IMR-90 (cell line): ENCODE data around the gene C6orf136. TPM values are rescaled to one million over a fixed set of nuclear protein-coding genes. Genes with fewer than 3 reads are reported as not detected.

Source experiments
- ATAC-seq: fragments of 200-7000 bp; cut with Tn5 transposase; 2 replicates; pipeline ENCODE4 v1.9.1; 2020; ENCODE audit warnings: low read depth, mild to moderate bottlenecking, moderate library complexity
- BruUV-seq: library from RNA; stranded (reverse); fragments of 400-500 nt; replicated peaks from 2 replicates; lab custom pipeline; 2021; lab: Mats Ljungman, UMichigan
- CTCF ChIA-PET: fragments of 300-600 bp; formaldehyde crosslinking; extraction: SDS; loops from one replicate; lab custom pipeline; 2021; ENCODE audit warnings: antibody characterized with exemption; lab: Yijun Ruan, JAX
- POLR2A ChIA-PET: fragments of 300-600 bp; sonication (Branson Sonifier 250); formaldehyde crosslinking; loops from one replicate; lab custom pipeline; 2022; ENCODE audit warnings: antibody characterized with exemption; ENCODE audit not compliant: unreplicated experiment; lab: Charles Lee
- DNase-seq: peaks from one replicate; pipeline ENCODE4 v3.0.0; 2013
- H2AFZ ChIP-seq: replicated peaks from 2 replicates; pipeline ENCODE3; 2013; ENCODE audit warnings: low read length, mild to moderate bottlenecking; ENCODE audit not compliant: poor library complexity
- H2AK5ac ChIP-seq: 2 replicates; pipeline ENCODE4 v1.6.1; 2013; ENCODE audit warnings: low read depth, low read length, inconsistent platforms
- H2AK9ac ChIP-seq: replicated peaks from 2 replicates; pipeline ENCODE3; 2013; ENCODE audit warnings: mild to moderate bottlenecking, low read depth, low read length, moderate library complexity; ENCODE audit not compliant: poor library complexity
- H2BK120ac ChIP-seq: 2 replicates; pipeline ENCODE4 v1.6.1; 2013; ENCODE audit warnings: low read depth, low read length, inconsistent platforms
- H2BK15ac ChIP-seq: 3 replicates; pipeline ENCODE4 v1.6.1; 2013; ENCODE audit warnings: low read depth, low read length, inconsistent platforms
- H2BK20ac ChIP-seq: 2 replicates; pipeline ENCODE4 v1.6.1; 2013; ENCODE audit warnings: low read depth, mild to moderate bottlenecking, inconsistent platforms, low read length, moderate library complexity
- H2BK5ac ChIP-seq: 2 replicates; pipeline ENCODE4 v1.6.1; 2013; ENCODE audit warnings: mild to moderate bottlenecking, low read depth, low read length, inconsistent platforms; ENCODE audit not compliant: poor library complexity, severe bottlenecking
- H3K14ac ChIP-seq: replicated peaks from 2 replicates; pipeline ENCODE4 v1.6.1; 2013; ENCODE audit warnings: low read depth, low read length, inconsistent platforms
- H3K18ac ChIP-seq: 2 replicates; pipeline ENCODE4 v1.6.1; 2013; ENCODE audit warnings: low read depth, low read length, control low read depth
- H3K23ac ChIP-seq: 2 replicates; pipeline ENCODE4 v1.6.1; 2013; ENCODE audit warnings: low read depth, low read length, inconsistent platforms
- H3K27ac ChIP-seq: 2 replicates; pipeline ENCODE4 v1.5.1; 2013; ENCODE audit warnings: mild to moderate bottlenecking, control low read depth, low read length; ENCODE audit not compliant: insufficient read depth
- H3K27me3 ChIP-seq: 2 replicates; pipeline ENCODE4 v1.6.1; 2013; ENCODE audit warnings: low read length; ENCODE audit not compliant: control insufficient read depth, insufficient read depth
- H3K36me3 ChIP-seq: 2 replicates; pipeline ENCODE4 v1.6.1; 2013; ENCODE audit warnings: low read length, mixed read lengths; ENCODE audit not compliant: control insufficient read depth, insufficient read depth
- H3K4ac ChIP-seq: 2 replicates; pipeline ENCODE4 v1.6.1; 2013; ENCODE audit warnings: low read depth, low read length, inconsistent platforms
- H3K4me1 ChIP-seq: 2 replicates; pipeline ENCODE4 v1.6.1; 2013; ENCODE audit warnings: low read length, mixed read lengths; ENCODE audit not compliant: control insufficient read depth, insufficient read depth
- H3K4me2 ChIP-seq: 2 replicates; pipeline ENCODE4 v1.6.1; 2013; ENCODE audit warnings: low read depth, mild to moderate bottlenecking, control low read depth, low read length, moderate library complexity
- H3K4me3 ChIP-seq: 2 replicates; pipeline ENCODE4 v1.5.1; 2013; ENCODE audit warnings: low read depth, mild to moderate bottlenecking, control low read depth, low read length, moderate library complexity; ENCODE audit not compliant: insufficient read depth
- H3K56ac ChIP-seq: 2 replicates; pipeline ENCODE4 v1.6.1; 2013; ENCODE audit warnings: low read length, inconsistent platforms; ENCODE audit not compliant: insufficient read depth; ENCODE audit errors: extremely low read depth
- H3K79me1 ChIP-seq, 2 experiments: 2 replicates each; pipeline ENCODE4 v1.6.1; 2013; ENCODE audit warnings: low read length in 2 of 2, inconsistent platforms in 1 of 2, low read depth in 1 of 2
- H3K9ac ChIP-seq: 2 replicates; pipeline ENCODE4 v1.6.1; 2013; ENCODE audit warnings: low read depth, low read length, control low read depth
- H3K9me1 ChIP-seq: 2 replicates; pipeline ENCODE4 v1.6.1; 2013; ENCODE audit warnings: low read length, inconsistent platforms; ENCODE audit not compliant: insufficient read depth
- H3K9me3 ChIP-seq: 2 replicates; pipeline ENCODE4 v1.6.1; 2013; ENCODE audit warnings: low read length; ENCODE audit not compliant: control insufficient read depth, insufficient read depth
- H4K20me1 ChIP-seq: 2 replicates; pipeline ENCODE4 v1.6.1; 2013; ENCODE audit warnings: low read length, inconsistent platforms; ENCODE audit not compliant: insufficient read depth
- H4K5ac ChIP-seq: 2 replicates; pipeline ENCODE4 v1.6.1; 2013; ENCODE audit warnings: mild to moderate bottlenecking, low read depth, low read length, control low read depth
- H4K8ac ChIP-seq, 2 experiments: 2 replicates each; pipeline ENCODE4 v1.6.1; 2013; ENCODE audit warnings: low read depth in 2 of 2, low read length in 2 of 2, control low read depth in 1 of 2, inconsistent platforms in 1 of 2
- H4K91ac ChIP-seq: 2 replicates; pipeline ENCODE4 v1.6.1; 2013; ENCODE audit warnings: low read depth, low read length, inconsistent platforms; ENCODE audit not compliant: insufficient read depth
- BHLHE40 ChIP-seq: fragments of 150-350 bp; IDR thresholded peaks from 2 replicates; pipeline ENCODE4 v1.6.1; 2016; ENCODE audit warnings: mild to moderate bottlenecking, low read depth, low read length
- CEBPB ChIP-seq: IDR thresholded peaks from 2 replicates; pipeline ENCODE4 v1.6.1; 2012; ENCODE audit warnings: low read depth, low read length, improper control_type of control experiment
- CHD1 ChIP-seq: IDR thresholded peaks from 2 replicates; pipeline ENCODE4 v1.6.1; 2012; ENCODE audit warnings: low read depth, low read length, improper control_type of control experiment
- CTCF ChIP-seq: conservative IDR thresholded peaks from 2 replicates; pipeline ENCODE4 v1.5.1; 2012; ENCODE audit warnings: mild to moderate bottlenecking, low read depth, low read length, improper control_type of control experiment
- ELK1 ChIP-seq: fragments of 150-350 bp; IDR thresholded peaks from 2 replicates; pipeline ENCODE4 v1.6.1; 2016; ENCODE audit warnings: low read depth, mild to moderate bottlenecking, low read length, moderate library complexity, borderline replicate concordance
- MAFK ChIP-seq: IDR thresholded peaks from 2 replicates; pipeline ENCODE4 v1.6.1; 2012; ENCODE audit warnings: low read depth, low read length, improper control_type of control experiment
- MAZ ChIP-seq: IDR thresholded peaks from 2 replicates; pipeline ENCODE4 v1.6.1; 2012; ENCODE audit warnings: low read depth, mild to moderate bottlenecking, low read length, improper control_type of control experiment, moderate library complexity, borderline replicate concordance
- MXI1 ChIP-seq: IDR thresholded peaks from 2 replicates; pipeline ENCODE4 v1.6.1; 2012; ENCODE audit warnings: low read depth, mild to moderate bottlenecking, low read length, moderate library complexity, borderline replicate concordance
- NFE2L2 ChIP-seq: fragments of 150-350 bp; IDR thresholded peaks from 2 replicates; pipeline ENCODE4 v1.6.1; 2016; ENCODE audit warnings: low read depth, mild to moderate bottlenecking, low read length
- POLR2A ChIP-seq: IDR thresholded peaks from 2 replicates; pipeline ENCODE4 v1.6.1; 2012; ENCODE audit warnings: mild to moderate bottlenecking, low read depth, low read length
- RAD21 ChIP-seq: IDR thresholded peaks from 2 replicates; pipeline ENCODE4 v1.6.1; 2012; ENCODE audit warnings: low read length, improper control_type of control experiment
- RFX5 ChIP-seq: IDR thresholded peaks from 2 replicates; pipeline ENCODE4 v1.8.0; 2012; ENCODE audit warnings: low read depth, mild to moderate bottlenecking, low read length, moderate library complexity
- SMC3 ChIP-seq: fragments of 150-350 bp; IDR thresholded peaks from 2 replicates; pipeline ENCODE4 v1.6.1; 2016; ENCODE audit warnings: low read depth, mild to moderate bottlenecking, antibody characterized with exemption, low read length, moderate library complexity
- USF2 ChIP-seq: fragments of 150-350 bp; IDR thresholded peaks from 2 replicates; pipeline ENCODE4 v1.6.1; 2017; ENCODE audit warnings: mild to moderate bottlenecking, antibody characterized with exemption, low read length, low read depth
- WGBS, 2 experiments: methylation state at CpG; one replicate each; pipeline versions ENCODE4 v1.1.5 to v1.1.7; 2013; ENCODE audit warnings: missing lambda C conversion rate in 2 of 2; ENCODE audit not compliant: insufficient read length in 1 of 2; ENCODE audit errors: extremely low coverage in 2 of 2; 5-methylcytosine and 5-hydroxymethylcytosine counted together
- dilution Hi-C: fragments of 300-500 bp; cut with HindIII; formaldehyde crosslinking; loops from one replicate; pipeline ENCODE4 v1.14.3; 2018; ENCODE audit warnings: low sequenced_read_pairs; ENCODE audit not compliant: unreplicated experiment
- in situ Hi-C: fragments of 300-500 bp; cut with MboI; formaldehyde crosslinking; loops from 3 replicates; pipeline ENCODE4 v1.14.3; 2019; ENCODE audit warnings: low sequenced_read_pairs, inconsistent platforms, mixed read lengths
- intact Hi-C: fragments of 100-400 bp; cut with micrococcal nuclease; formaldehyde crosslinking; loops from 2 replicates; pipeline ENCODE4 v1.10.0; 2022
- polyA plus RNA-seq, 3 experiments: library from polyadenylated mRNA; depleted of rRNA; stranded (reverse); fragments of >200 nt; gene quantifications; 2 replicates each; pipeline ENCODE4 v1.2.3, GENCODE V29; 2012; ENCODE audit warnings: low replicate concordance in 1 of 3
- total RNA-seq: library from RNA; depleted of rRNA; stranded (reverse); fragments of >200 nt; gene quantifications from 2 replicates; pipeline ENCODE4 v1.2.3, GENCODE V29; 2012

C6orf136 gene
- total and polyA plus RNA-seq, 2 of the 4 experiments (the other 2 are of a cell fraction): 1.1 to 11.7 TPM

DNA sequence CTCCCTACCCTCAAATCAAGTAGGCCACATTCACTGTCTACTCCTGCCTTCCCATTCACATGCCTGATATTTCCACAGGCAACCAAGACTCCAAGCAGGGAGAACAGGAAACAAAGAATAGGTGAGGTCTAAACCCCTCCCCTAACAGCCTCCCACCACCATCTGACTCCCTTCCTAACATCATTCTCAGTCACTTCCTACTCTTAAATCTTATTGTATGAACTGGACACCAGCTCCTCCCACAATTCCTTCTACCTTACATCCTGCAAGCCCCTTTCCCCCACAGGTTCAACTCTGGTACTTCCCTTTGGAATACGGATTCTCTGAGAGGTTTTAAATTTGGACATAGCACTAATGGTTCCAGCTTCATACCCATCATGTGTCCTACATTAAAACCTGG lies 944 bp upstream of the C6orf136 start:
- intact Hi-C loops: no loop called here
- H3K4me2 ChIP-seq: no peak overlapping the region
- H3K9ac ChIP-seq: no peak overlapping the region

More for the DNA sequence above, 944 bp upstream of the C6orf136 start:
- Histone ChIP-seq H3K9me1 (no peaks in the 10 kb centered on the region; the same call in 1 of the 2 replicates), H2AK9ac (no peak overlapping the region), H3K14ac (no peak overlapping the region), H2AK5ac (no peak overlapping the region), H2BK15ac (no peak overlapping the region), H3K56ac (no peak overlapping the region), H3K4ac (no peak overlapping the region), H4K20me1 (peaks cover 4% of the 10 kb centered on the region; the same call in 1 of the 2 replicates), H3K18ac (no peak overlapping the region), H3K79me1 (peaks cover 18 to 40% of the 10 kb centered on the region in 2 experiments; a peak in 3 of 4 replicates), H2BK20ac (no peak overlapping the region), H3K4me1 (no peaks in the 10 kb centered on the region), H4K91ac (no peak overlapping the region), H3K9me3 (no peaks in the 10 kb centered on the region), H2AFZ (no peak overlapping the region), H3K36me3 (peaks cover 30% of the 10 kb centered on the region), H4K8ac (no peak overlapping the region), H4K5ac (no peak overlapping the region), H2BK5ac (no peak overlapping the region), H3K27me3 (no peaks in the 10 kb centered on the region), H3K4me3 (no peak overlapping the region), H2BK120ac (no peak overlapping the region), H3K23ac (no peak overlapping the region), H3K27ac (no peak overlapping the region)
- no peak for ATAC-seq
- ChIA-PET POLR2A (no interaction called here), CTCF (no interaction called here)
- no TSS peak for BruUV-seq
- in situ Hi-C loops (no loop called here), dilution Hi-C loops (no loop called here)
- WGBS, 2 experiments: 60% methylated on average over 1 of the region's 1 CpG; no CpG with 5 or more reads in 1 of the 2 experiments
- no peak for DNase-seq
- no peak for TF ChIP-seq NFE2L2
- no peak for TF ChIP-seq ELK1
- TF ChIP-seq CEBPB: no peak
- no peak for TF ChIP-seq RAD21
- no peak for TF ChIP-seq POLR2A
- TF ChIP-seq MXI1: no peak
- no peak for TF ChIP-seq SMC3
- TF ChIP-seq USF2: no peak
- no peak for TF ChIP-seq CHD1
- TF ChIP-seq BHLHE40: no peak
- TF ChIP-seq MAFK: no peak
- no peak for TF ChIP-seq MAZ
- TF ChIP-seq CTCF: no peak
- TF ChIP-seq RFX5: no peak
